Measurements from ENCODE around the gene PARD3B. TPM values are rescaled to one million over a fixed set of nuclear protein-coding genes. Genes with fewer than 3 reads are reported as not detected.

PARD3B gene
- total RNA-seq, 1 experiment from 2014 or later, result 2.0 TPM

DNA sequence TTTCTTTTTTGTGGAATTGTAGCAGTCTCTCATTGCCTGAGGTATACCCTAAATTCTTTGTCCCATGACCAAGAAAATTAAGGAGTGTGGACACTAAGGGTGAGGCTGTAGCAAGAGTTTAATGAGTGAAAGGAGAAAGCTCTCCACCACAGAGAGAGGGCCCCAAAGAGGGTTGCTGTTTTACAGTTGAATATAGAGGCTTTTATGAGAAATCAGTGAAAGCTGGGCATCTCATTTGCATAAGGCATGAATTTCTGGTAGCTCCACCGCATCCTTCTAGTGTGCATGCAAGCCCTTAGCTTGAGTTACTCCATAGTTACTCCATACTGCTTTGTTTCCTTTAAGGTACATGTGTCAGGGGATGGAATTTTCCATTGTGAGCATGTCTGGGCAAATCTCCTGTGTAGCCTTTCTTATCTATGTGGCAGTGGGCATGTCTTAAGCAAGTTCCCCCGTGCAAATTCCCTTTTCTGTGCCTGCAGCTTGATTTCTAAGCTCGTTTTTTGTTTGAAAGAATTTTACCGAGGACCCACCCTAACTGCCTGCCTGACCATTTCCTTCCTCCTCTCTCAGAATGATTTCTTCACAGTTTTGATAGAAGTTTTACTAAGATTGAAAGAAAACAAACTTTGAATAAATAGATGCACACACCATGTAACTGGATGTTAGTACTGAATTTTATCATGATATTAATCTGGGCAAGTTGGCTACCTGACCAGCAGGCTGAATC, 218.9 kb downstream of the PARD3B start:
- H3K4me2 ChIP-seq (ENCODE audit: low read length), result no peak overlapping the region
- RAD21 ChIA-PET (ENCODE audit: low non-redundant PET in 1 of 2, low total read pairs in 2 of 2, uncharacterized antibody in 2 of 2, unreplicated experiment in 2 of 2), result no interaction called here
- H3K79me2 ChIP-seq (ENCODE audit: insufficient read depth, low read length), result no peaks in the 10 kb centered on the region
- H2AFZ ChIP-seq (ENCODE audit: low read depth, low read length, poor library complexity, severe bottlenecking), result no peak overlapping the region
- H3K9ac ChIP-seq (ENCODE audit: low read length), result no peak overlapping the region
- no peaks in the 10 kb centered on the region for H3K9me2 ChIP-seq (ENCODE audit: insufficient read depth)
- TF ChIP-seq, protein P1, sequence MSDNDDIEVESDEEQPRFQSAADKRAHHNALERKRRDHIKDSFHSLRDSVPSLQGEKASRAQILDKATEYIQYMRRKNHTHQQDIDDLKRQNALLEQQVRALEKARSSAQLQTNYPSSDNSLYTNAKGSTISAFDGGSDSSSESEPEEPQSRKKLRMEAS (IDR thresholded peaks at IDR 0.05), result no peak
- TF ChIP-seq JUND (IDR thresholded peaks at IDR 0.05), result no peak
- TF ChIP-seq, protein P2, sequence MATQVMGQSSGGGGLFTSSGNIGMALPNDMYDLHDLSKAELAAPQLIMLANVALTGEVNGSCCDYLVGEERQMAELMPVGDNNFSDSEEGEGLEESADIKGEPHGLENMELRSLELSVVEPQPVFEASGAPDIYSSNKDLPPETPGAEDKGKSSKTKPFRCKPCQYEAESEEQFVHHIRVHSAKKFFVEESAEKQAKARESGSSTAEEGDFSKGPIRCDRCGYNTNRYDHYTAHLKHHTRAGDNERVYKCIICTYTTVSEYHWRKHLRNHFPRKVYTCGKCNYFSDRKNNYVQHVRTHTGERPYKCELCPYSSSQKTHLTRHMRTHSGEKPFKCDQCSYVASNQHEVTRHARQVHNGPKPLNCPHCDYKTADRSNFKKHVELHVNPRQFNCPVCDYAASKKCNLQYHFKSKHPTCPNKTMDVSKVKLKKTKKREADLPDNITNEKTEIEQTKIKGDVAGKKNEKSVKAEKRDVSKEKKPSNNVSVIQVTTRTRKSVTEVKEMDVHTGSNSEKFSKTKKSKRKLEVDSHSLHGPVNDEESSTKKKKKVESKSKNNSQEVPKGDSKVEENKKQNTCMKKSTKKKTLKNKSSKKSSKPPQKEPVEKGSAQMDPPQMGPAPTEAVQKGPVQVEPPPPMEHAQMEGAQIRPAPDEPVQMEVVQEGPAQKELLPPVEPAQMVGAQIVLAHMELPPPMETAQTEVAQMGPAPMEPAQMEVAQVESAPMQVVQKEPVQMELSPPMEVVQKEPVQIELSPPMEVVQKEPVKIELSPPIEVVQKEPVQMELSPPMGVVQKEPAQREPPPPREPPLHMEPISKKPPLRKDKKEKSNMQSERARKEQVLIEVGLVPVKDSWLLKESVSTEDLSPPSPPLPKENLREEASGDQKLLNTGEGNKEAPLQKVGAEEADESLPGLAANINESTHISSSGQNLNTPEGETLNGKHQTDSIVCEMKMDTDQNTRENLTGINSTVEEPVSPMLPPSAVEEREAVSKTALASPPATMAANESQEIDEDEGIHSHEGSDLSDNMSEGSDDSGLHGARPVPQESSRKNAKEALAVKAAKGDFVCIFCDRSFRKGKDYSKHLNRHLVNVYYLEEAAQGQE (IDR thresholded peaks at IDR 0.05; ENCODE audit: low read depth), result no peak
- TF ChIP-seq POLR2AphosphoS5 (IDR thresholded peaks at IDR 0.05; ENCODE audit: low read depth, low read length), result no peak
- TF ChIP-seq POLR2A (IDR thresholded peaks at IDR 0.05; ENCODE audit: borderline replicate concordance, extremely low read depth, insufficient read depth, insufficient read length), result no peak
- no peak for TF ChIP-seq EZH2phosphoT487 (IDR thresholded peaks at IDR 0.05; ENCODE audit: borderline replicate concordance)
- no peak for TF ChIP-seq ZNF274 (IDR thresholded peaks at IDR 0.05; ENCODE audit: low read depth, low read length)
- TF ChIP-seq EZH2 (IDR thresholded peaks at IDR 0.05), result no peak
- no peak for TF ChIP-seq ATF3 (IDR thresholded peaks at IDR 0.05)
- TF ChIP-seq SRF (IDR thresholded peaks at IDR 0.05; ENCODE audit: low read depth), result no peak
- TF ChIP-seq TCF7L2 (IDR thresholded peaks at IDR 0.05; ENCODE audit: borderline replicate concordance, extremely low read depth, insufficient read depth, insufficient read length), result no peak
- no peak for TF ChIP-seq EGR1 (IDR thresholded peaks at IDR 0.05; ENCODE audit: low read depth)
- ATAC-seq, result no peak
- no peak for DNase-seq (ENCODE audit: low read depth, low spot score)
- no peaks in the 10 kb centered on the region for H3K4me1 ChIP-seq (ENCODE audit: control insufficient read depth in 1 of 2, insufficient read depth in 2 of 2, low read length in 2 of 2)
- no peaks in the 10 kb centered on the region for H3K9me3 ChIP-seq (ENCODE audit: control insufficient read depth in 1 of 2, insufficient read depth in 1 of 2, low read depth in 1 of 2, low read length in 2 of 2)
- H4K20me1 ChIP-seq (ENCODE audit: insufficient read depth), result no peaks in the 10 kb centered on the region
- POLR2A ChIA-PET, result no interaction called here
- no peaks in the 10 kb centered on the region for H3K36me3 ChIP-seq (ENCODE audit: control insufficient read depth in 1 of 2, insufficient read depth in 2 of 2, low read length in 2 of 2)
- no peaks in the 10 kb centered on the region for H3K27me3 ChIP-seq (ENCODE audit: insufficient read depth, low read length)
- CTCF ChIA-PET, result no interaction called here
- no TSS peak for BruUV-seq (replicated peaks)
- H3K27ac ChIP-seq (ENCODE audit: low read depth, low read length), result no peak overlapping the region
- intact Hi-C loops (cut with micrococcal nuclease), result no loop called here
- no peak overlapping the region for H3K4me3 ChIP-seq (replicated peaks in 1 of 2; ENCODE audit: low read depth in 1 of 2, low read length in 2 of 2)
